Suprapubic skin (tissue), 4 donors: ENCODE results near the gene TOPBP1. TPM values are rescaled to one million over a fixed set of nuclear protein-coding genes. Genes with fewer than 3 reads are reported as not detected.

Experiments used
- DNase-seq, 2 donors: peaks; one replicate each; pipeline ENCODE4 v3.0.0-alpha.2; 2019; ENCODE audit warnings: low spot score in 2 of 2
- H3K27ac ChIP-seq: fragments of 200-600 bp; sonication (generic); one replicate; pipeline ENCODE4 v1.5.1; 2019
- H3K27me3 ChIP-seq: fragments of 200-600 bp; sonication (generic); one replicate; pipeline ENCODE4 v1.5.1; 2019
- H3K36me3 ChIP-seq: fragments of 200-600 bp; sonication (generic); one replicate; pipeline ENCODE4 v1.5.1; 2019
- H3K4me1 ChIP-seq: fragments of 200-600 bp; sonication (generic); one replicate; pipeline ENCODE4 v1.5.1; 2019
- H3K4me3 ChIP-seq: fragments of 200-600 bp; sonication (generic); one replicate; pipeline ENCODE4 v1.5.1; 2019; ENCODE audit warnings: mild to moderate bottlenecking
- H3K9me3 ChIP-seq: fragments of 200-600 bp; sonication (generic); one replicate; pipeline ENCODE4 v1.5.1; 2019
- CTCF ChIP-seq, 2 donors: fragments of 200-600 bp in 1 of 2; fragments of 450-650 bp in 1 of 2; sonication (generic) in 1 of 2; IDR thresholded peaks; one replicate each; pipeline ENCODE4 v1.5.1; 2016 to 2019; ENCODE audit warnings: antibody characterized with exemption in 2 of 2, mild to moderate bottlenecking in 1 of 2, moderate library complexity in 1 of 2
- EP300 ChIP-seq: sonication (generic); formaldehyde crosslinking; IDR thresholded peaks from one replicate; pipeline ENCODE4 v1.6.1; 2017; ENCODE audit warnings: antibody characterized with exemption
- POLR2A ChIP-seq, 2 donors: fragments of 450-650 bp; IDR thresholded peaks; one replicate each; pipeline ENCODE4 v1.6.1; 2017; ENCODE audit warnings: antibody characterized with exemption in 2 of 2, mild to moderate bottlenecking in 2 of 2, moderate library complexity in 2 of 2
- POLR2AphosphoS5 ChIP-seq, 3 donors: sonication (generic); formaldehyde crosslinking; IDR thresholded peaks; one replicate each; pipeline ENCODE4 v1.6.1; 2017; ENCODE audit warnings: antibody characterized with exemption in 3 of 3
- WGBS: methylation state at CpG from one replicate; pipeline ENCODE4 v1.1.5; 2018; 5-methylcytosine and 5-hydroxymethylcytosine counted together
- total RNA-seq, 4 donors: library from RNA; depleted of rRNA; stranded (reverse); fragments of >200 nt; gene quantifications; one replicate each; pipeline ENCODE4 v1.1.0, GENCODE V29; 2016

Gene TOPBP1
- total RNA-seq, 4 donors from 2014 or later: 26.3 to 55.8 (median 33.8) TPM

- 84% methylated on average over 19 of the region's 19 CpGs for WGBS
- Histone ChIP-seq H3K27ac (peak overlapping the region; percentile 81), H3K9me3 (no peaks in the 10 kb centered on the region), H3K36me3 (peaks cover 7% of the 10 kb centered on the region), H3K4me1 (peaks cover 38% of the 10 kb centered on the region), H3K27me3 (no peaks in the 10 kb centered on the region), H3K4me3 (peak overlapping the region; percentile 89)
- DNase-seq: no peak
- no peak for TF ChIP-seq CTCF (IDR thresholded peaks at IDR 0.05)
These were observed 89.3 kb downstream of the TOPBP1 start for GRCh38 chr3:133572158-133573053.

GRCh38 chr3:133570937-133571320, 90.8 kb downstream of the TOPBP1 start:
- peak overlapping the region; percentile 67 for H3K27ac ChIP-seq

GRCh38 chr3:133570139-133570936, 91.4 kb downstream of the TOPBP1 start:
- Histone ChIP-seq H3K27me3 (no peaks in the 10 kb centered on the region), H3K4me3 (no peak overlapping the region), H3K4me1 (peaks cover 19% of the 10 kb centered on the region), H3K36me3 (no peaks in the 10 kb centered on the region), H3K9me3 (no peaks in the 10 kb centered on the region), H3K27ac (peak overlapping the region; percentile 67)
- WGBS: 68% methylated on average over 5 of the region's 5 CpGs
- no peak for DNase-seq
- no peak for TF ChIP-seq EP300
- no peak for TF ChIP-seq POLR2AphosphoS5 (IDR thresholded peaks at IDR 0.05)
- TF ChIP-seq CTCF (IDR thresholded peaks at IDR 0.05): no peak
- no peak for TF ChIP-seq POLR2A (IDR thresholded peaks at IDR 0.05)

More at GRCh38 chr3:133570937-133571320, 90.8 kb downstream of the TOPBP1 start:
- H3K36me3 ChIP-seq: peaks cover 3% of the 10 kb centered on the region
- H3K4me3 ChIP-seq: no peak overlapping the region
- DNase-seq: no peak
- 36% methylated on average over 2 of the region's 2 CpGs for WGBS
- peaks cover 24% of the 10 kb centered on the region for H3K4me1 ChIP-seq
- TF ChIP-seq EP300: no peak
- TF ChIP-seq POLR2AphosphoS5 (IDR thresholded peaks at IDR 0.05): no peak
- no peak for TF ChIP-seq CTCF (IDR thresholded peaks at IDR 0.05)
- TF ChIP-seq POLR2A (IDR thresholded peaks at IDR 0.05): no peak
- no peaks in the 10 kb centered on the region for H3K9me3 ChIP-seq
- no peaks in the 10 kb centered on the region for H3K27me3 ChIP-seq

GRCh38 chr3:133568294-133569014, 93.3 kb downstream of the TOPBP1 start:
- Histone ChIP-seq H3K27ac (no peak overlapping the region), H3K36me3 (no peaks in the 10 kb centered on the region), H3K9me3 (no peaks in the 10 kb centered on the region), H3K4me3 (no peak overlapping the region), H3K27me3 (no peaks in the 10 kb centered on the region), H3K4me1 (peaks cover 14% of the 10 kb centered on the region)
- no peak for TF ChIP-seq POLR2AphosphoS5 (IDR thresholded peaks at IDR 0.05)
- no peak for TF ChIP-seq CTCF (IDR thresholded peaks at IDR 0.05)
- no peak for TF ChIP-seq POLR2A (IDR thresholded peaks at IDR 0.05)
- no peak for TF ChIP-seq EP300
- no peak for DNase-seq
- WGBS: 65% methylated on average over 8 of the region's 8 CpGs
